Mammary epithelial cell (primary cell): ENCODE measurements around the gene FHIT.

Experiments
- EZH2 ChIP-seq: IDR thresholded peaks from 2 replicates; pipeline ENCODE4 v1.6.1; 2012; ENCODE audit warnings: low read length, inconsistent platforms, borderline replicate concordance
- TF ChIP-seq, protein P1 (sequence below), 2 donors: IDR thresholded peaks in 1 of 2; conservative IDR thresholded peaks in 1 of 2; 2 replicates each; pipeline ENCODE4 v1.5.1; 2011 to 2012; ENCODE audit warnings: inconsistent platforms in 2 of 2, low read length in 2 of 2, mild to moderate bottlenecking in 2 of 2, control low read depth in 1 of 2, low read depth in 1 of 2; ENCODE audit not compliant: insufficient read depth in 1 of 2; ENCODE audit errors: extremely low read depth in 1 of 2

- TF ChIP-seq, protein P1, sequence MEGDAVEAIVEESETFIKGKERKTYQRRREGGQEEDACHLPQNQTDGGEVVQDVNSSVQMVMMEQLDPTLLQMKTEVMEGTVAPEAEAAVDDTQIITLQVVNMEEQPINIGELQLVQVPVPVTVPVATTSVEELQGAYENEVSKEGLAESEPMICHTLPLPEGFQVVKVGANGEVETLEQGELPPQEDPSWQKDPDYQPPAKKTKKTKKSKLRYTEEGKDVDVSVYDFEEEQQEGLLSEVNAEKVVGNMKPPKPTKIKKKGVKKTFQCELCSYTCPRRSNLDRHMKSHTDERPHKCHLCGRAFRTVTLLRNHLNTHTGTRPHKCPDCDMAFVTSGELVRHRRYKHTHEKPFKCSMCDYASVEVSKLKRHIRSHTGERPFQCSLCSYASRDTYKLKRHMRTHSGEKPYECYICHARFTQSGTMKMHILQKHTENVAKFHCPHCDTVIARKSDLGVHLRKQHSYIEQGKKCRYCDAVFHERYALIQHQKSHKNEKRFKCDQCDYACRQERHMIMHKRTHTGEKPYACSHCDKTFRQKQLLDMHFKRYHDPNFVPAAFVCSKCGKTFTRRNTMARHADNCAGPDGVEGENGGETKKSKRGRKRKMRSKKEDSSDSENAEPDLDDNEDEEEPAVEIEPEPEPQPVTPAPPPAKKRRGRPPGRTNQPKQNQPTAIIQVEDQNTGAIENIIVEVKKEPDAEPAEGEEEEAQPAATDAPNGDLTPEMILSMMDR (conservative IDR thresholded peaks at IDR 0.05 in 1 of 2, IDR thresholded peaks at IDR 0.05 in 1 of 2; ENCODE audit: extremely low read depth in 1 of 2, insufficient read depth in 1 of 2, low read depth in 1 of 2, low read length in 2 of 2): no peak
- TF ChIP-seq EZH2: no peak
These were observed 1373.2 kb downstream of the FHIT start for GRCh38 chr3:59878038-59878427.
